BJ (cell line): ENCODE results near the gene VPS16. TPM values are rescaled to one million over a fixed set of nuclear protein-coding genes. Genes with fewer than 3 reads are reported as not detected.

Experiments used
- CTCF ChIA-PET: fragments of 350-600 bp; formaldehyde crosslinking; extraction: SDS; loops from one replicate; lab custom pipeline; 2021; ENCODE audit warnings: antibody characterized with exemption, inconsistent platforms; lab: Yijun Ruan, JAX
- POLR2A ChIA-PET: fragments of 300-600 bp; sonication (Branson Sonifier 250); formaldehyde crosslinking; extraction: SDS; loops from one replicate; lab custom pipeline; 2021; ENCODE audit warnings: antibody characterized with exemption; lab: Charles Lee
- DNase-seq: peaks from one replicate; pipeline ENCODE4 v3.0.0-alpha.2; 2011; ENCODE audit warnings: low read depth
- H3K27me3 ChIP-seq: 2 replicates; pipeline ENCODE4 v1.6.0; 2011; ENCODE audit warnings: low read length; ENCODE audit not compliant: control insufficient read depth, insufficient read depth
- H3K36me3 ChIP-seq: 2 replicates; pipeline ENCODE4 v1.5.1; 2011; ENCODE audit warnings: low read length; ENCODE audit not compliant: control insufficient read depth, insufficient read depth
- H3K4me3 ChIP-seq: 2 replicates; pipeline ENCODE4 v1.5.1; 2011; ENCODE audit warnings: low read depth, mild to moderate bottlenecking, control low read depth, low read length
- CTCF ChIP-seq: IDR thresholded peaks from 2 replicates; pipeline ENCODE4 v1.5.1; 2011; ENCODE audit warnings: low read depth, mild to moderate bottlenecking, control low read depth, inconsistent platforms, low read length, moderate library complexity; ENCODE audit not compliant: insufficient read depth
- polyA plus RNA-seq: library from polyadenylated mRNA; depleted of rRNA; stranded (reverse); fragments of >200 nt; gene quantifications from 2 replicates; pipeline ENCODE4 v1.2.3, GENCODE V29; 2011

Gene VPS16
- polyA plus RNA-seq, 1 experiment = 46.8 TPM

GRCh38 chr20:2799271-2799670 is 41.3 kb upstream of the VPS16 start:
- ChIA-PET POLR2A (no interaction called here), CTCF (interaction anchor here (0.7 to 1.0 kb wide), 2 partner anchors 69 to 189 kb away, joined by 3 read pairs; no protein-coding TSS in a partner anchor)
- H3K36me3 ChIP-seq = no peaks in the 10 kb centered on the region
- no peak overlapping the region for H3K4me3 ChIP-seq
- DNase-seq = no peak
- peaks cover 28% of the 10 kb centered on the region for H3K27me3 ChIP-seq
- no peak for TF ChIP-seq CTCF

GRCh38 chr20:2799688-2800520 is 40.6 kb upstream of the VPS16 start:
- CTCF ChIA-PET = interaction anchor here (0.7 kb wide), 1 partner anchor 190 kb away, joined by 3 read pairs; no protein-coding TSS in a partner anchor
- POLR2A ChIA-PET = no interaction called here
- H3K36me3 ChIP-seq = no peaks in the 10 kb centered on the region
- peaks cover 30% of the 10 kb centered on the region for H3K27me3 ChIP-seq
- peak overlapping the region; percentile 39 for H3K4me3 ChIP-seq
- no peak for DNase-seq
- no peak for TF ChIP-seq CTCF

GRCh38 chr20:2800521-2801285 is 39.8 kb upstream of the VPS16 start, which contains the start of gene CPXM1:
Gene CPXM1, minus strand, starts transcription at chr20:2800627. Its CDS starts 55 bp downstream, at chr20:2800572.
- no peak for TF ChIP-seq CTCF
- DNase-seq = no peak
- CTCF ChIA-PET = no interaction called here
- POLR2A ChIA-PET = no interaction called here
- H3K36me3 ChIP-seq = no peaks in the 10 kb centered on the region
- H3K4me3 ChIP-seq = peak within 1 kb of the TSS; percentile 39
- peaks cover 36% of the 10 kb centered on the region for H3K27me3 ChIP-seq

GRCh38 chr20:2801286-2801728 is 39.2 kb upstream of the VPS16 start:
- no peak for TF ChIP-seq CTCF
- Histone ChIP-seq H3K36me3 (no peaks in the 10 kb centered on the region), H3K27me3 (peaks cover 39% of the 10 kb centered on the region), H3K4me3 (no peak overlapping the region)
- POLR2A ChIA-PET = no interaction called here
- DNase-seq = no peak
- CTCF ChIA-PET = no interaction called here
